Loucy (cell line): ENCODE measurements around the gene RPS5.

Experiments
- EZH2phosphoT487 ChIP-seq: fragments of 200-600 bp; IDR thresholded peaks from 2 replicates; pipeline ENCODE4 v1.6.1; 2018; ENCODE audit warnings: antibody characterized with exemption, mild to moderate bottlenecking, moderate library complexity, borderline replicate concordance
- TF ChIP-seq, protein P1 (sequence below): fragments of 200-600 bp; sonication (generic); conservative IDR thresholded peaks from 2 replicates; pipeline ENCODE4 v1.5.1; 2014; ENCODE audit warnings: mild to moderate bottlenecking, antibody characterized with exemption, low read length

DNA sequence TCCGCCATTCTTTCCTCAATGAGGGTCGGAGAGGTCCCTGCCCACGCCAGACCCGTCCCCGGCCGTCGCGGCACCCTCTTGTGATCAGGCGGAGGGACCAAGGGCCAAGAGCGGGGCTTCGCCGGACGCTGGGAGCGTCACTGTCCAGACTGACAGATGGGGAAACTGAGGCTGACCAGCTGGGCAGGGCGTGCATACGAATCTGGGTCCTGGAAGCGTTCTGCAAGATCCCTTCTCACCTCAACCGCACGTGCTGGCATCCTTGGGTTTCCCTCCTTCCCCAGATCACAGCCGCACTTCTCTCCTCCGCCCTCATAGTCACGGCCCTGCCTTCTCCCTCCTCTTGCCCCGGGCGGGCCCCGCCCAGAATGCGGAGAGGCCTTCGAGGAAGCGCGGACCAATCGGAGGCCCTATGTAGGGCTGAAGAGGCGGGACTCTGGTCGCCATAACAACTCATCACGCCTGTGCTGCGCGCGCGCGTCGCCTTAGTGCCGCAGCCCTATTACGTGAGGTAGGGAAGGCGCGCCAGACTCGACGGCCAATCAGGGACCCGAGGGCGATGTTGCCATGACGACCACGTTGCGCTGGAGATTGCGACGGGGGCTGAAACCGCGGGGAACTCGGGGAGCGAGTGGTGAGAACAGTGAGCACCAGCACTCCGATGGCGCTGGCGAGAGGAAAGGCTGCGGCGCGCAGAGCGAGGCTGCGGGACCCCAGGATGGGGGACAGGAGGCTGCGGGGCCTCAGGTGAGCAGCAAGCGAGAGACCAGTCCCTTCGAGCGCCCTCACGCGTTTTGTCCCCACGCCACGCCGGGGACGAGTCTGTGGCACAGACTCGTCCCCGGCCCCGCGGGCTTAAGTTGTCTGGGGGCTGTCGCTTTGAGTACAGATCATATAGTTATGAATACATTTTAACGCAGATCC, 14.1 kb downstream of the RPS5 start:
- TF ChIP-seq, protein P1, sequence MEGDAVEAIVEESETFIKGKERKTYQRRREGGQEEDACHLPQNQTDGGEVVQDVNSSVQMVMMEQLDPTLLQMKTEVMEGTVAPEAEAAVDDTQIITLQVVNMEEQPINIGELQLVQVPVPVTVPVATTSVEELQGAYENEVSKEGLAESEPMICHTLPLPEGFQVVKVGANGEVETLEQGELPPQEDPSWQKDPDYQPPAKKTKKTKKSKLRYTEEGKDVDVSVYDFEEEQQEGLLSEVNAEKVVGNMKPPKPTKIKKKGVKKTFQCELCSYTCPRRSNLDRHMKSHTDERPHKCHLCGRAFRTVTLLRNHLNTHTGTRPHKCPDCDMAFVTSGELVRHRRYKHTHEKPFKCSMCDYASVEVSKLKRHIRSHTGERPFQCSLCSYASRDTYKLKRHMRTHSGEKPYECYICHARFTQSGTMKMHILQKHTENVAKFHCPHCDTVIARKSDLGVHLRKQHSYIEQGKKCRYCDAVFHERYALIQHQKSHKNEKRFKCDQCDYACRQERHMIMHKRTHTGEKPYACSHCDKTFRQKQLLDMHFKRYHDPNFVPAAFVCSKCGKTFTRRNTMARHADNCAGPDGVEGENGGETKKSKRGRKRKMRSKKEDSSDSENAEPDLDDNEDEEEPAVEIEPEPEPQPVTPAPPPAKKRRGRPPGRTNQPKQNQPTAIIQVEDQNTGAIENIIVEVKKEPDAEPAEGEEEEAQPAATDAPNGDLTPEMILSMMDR = no peak
- no peak for TF ChIP-seq EZH2phosphoT487
